Measurements from ENCODE around the gene NEDD4L.

NEDD4L gene

GRCh38 chr18:58310517-58310916, 266.5 kb downstream of the NEDD4L start:
- no peak overlapping the region for H3K4me3 ChIP-seq (ENCODE audit: low read depth, low read length)
- POLR2A ChIA-PET = interaction anchor here (1.0 kb wide), 1 partner anchor 9 kb away, joined by 3 read pairs; no protein-coding TSS in a partner anchor
- CTCF ChIA-PET = no interaction called here
- DNase-seq (ENCODE audit: low read depth, low spot score) = no peak
- no peak for TF ChIP-seq CTCF (IDR thresholded peaks at IDR 0.05; ENCODE audit: insufficient read depth, low read length, missing control alignments)

- POLR2A ChIA-PET = interaction anchor here (1.0 kb wide), 1 partner anchor 9 kb away, joined by 3 read pairs; no protein-coding TSS in a partner anchor
- no peak overlapping the region for H3K4me3 ChIP-seq (ENCODE audit: low read depth, low read length)
- TF ChIP-seq CTCF (IDR thresholded peaks at IDR 0.05; ENCODE audit: insufficient read depth, low read length, missing control alignments) = no peak
- CTCF ChIA-PET = no interaction called here
- no peak for DNase-seq (ENCODE audit: low read depth, low spot score)
Observed at GRCh38 chr18:58311390-58311789, 267.4 kb downstream of the NEDD4L start.

DNA sequence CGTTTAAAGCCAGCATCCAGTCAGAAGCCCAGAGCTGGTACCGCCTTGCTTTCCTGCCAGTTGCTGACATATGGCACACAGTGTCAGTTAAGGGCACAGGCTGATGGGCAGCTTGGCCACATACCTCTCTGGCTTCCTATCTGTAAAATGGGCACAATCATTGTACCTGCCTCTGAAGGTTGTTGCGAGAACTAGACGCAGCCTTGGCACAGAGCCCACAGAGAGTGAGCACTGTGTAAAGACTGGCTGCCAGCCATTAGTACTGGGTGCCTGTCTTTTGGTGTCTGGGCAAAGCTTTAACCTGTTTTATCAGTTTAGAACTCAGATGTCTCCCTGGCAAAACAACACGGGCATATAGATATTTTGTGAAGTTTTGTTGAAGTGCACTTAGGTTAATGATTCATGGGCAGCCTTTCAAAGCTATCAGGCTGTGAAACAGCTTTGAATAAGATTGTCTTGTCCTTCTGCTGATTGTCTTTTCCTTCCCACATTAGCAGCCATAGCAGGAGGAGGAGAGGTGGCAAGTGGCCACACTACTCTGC, 269.5 kb downstream of the NEDD4L start:
- no peak for DNase-seq (ENCODE audit: low read depth, low spot score)
- H3K4me3 ChIP-seq (ENCODE audit: low read depth, low read length) = no peak overlapping the region
- ChIA-PET CTCF (interaction anchor here (0.6 to 1.7 kb wide), 3 partner anchors 8 to 133 kb away, joined by 3 to 7 read pairs (median 6); no protein-coding TSS in a partner anchor), POLR2A (no interaction called here)
- no peak for TF ChIP-seq CTCF (IDR thresholded peaks at IDR 0.05; ENCODE audit: insufficient read depth, low read length, missing control alignments)

- POLR2A ChIA-PET = no interaction called here
- CTCF ChIA-PET = interaction anchor here (0.7 to 2.6 kb wide), 4 partner anchors 8 to 133 kb away, joined by 3 to 7 read pairs (median 6); no protein-coding TSS in a partner anchor
- DNase-seq (ENCODE audit: low read depth, low spot score) = peak; percentile 86
- H3K4me3 ChIP-seq (ENCODE audit: low read depth, low read length) = no peak overlapping the region
- no peak for TF ChIP-seq CTCF (IDR thresholded peaks at IDR 0.05; ENCODE audit: insufficient read depth, low read length, missing control alignments)
Observed at GRCh38 chr18:58314284-58314683, 270.3 kb downstream of the NEDD4L start.

DNA sequence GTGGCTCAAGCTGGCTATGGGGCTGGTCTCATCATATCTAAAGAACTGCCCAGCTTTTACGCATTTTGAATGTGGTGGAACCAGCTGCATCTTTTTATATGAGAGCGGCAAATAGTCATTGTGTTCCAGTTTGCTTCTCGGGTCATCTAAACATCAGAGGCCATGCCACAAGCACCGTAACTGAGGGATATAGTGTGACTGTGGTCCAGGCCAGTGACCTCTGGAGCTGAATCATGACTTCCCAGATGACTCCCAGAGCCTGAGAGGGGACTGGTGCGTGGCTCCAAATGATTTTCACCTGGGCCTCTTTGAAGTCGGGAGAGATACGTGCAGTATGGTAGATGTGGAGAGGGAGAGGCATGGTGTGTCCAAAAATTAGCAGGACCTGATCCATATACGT, 271.0 kb downstream of the NEDD4L start:
- no peak for TF ChIP-seq CTCF (IDR thresholded peaks at IDR 0.05; ENCODE audit: insufficient read depth, low read length, missing control alignments)
- DNase-seq (ENCODE audit: low read depth, low spot score) = no peak
- CTCF ChIA-PET = interaction anchor here (0.7 to 2.6 kb wide), 4 partner anchors 11 to 193 kb away, joined by 3 to 7 read pairs (median 4); no protein-coding TSS in a partner anchor
- H3K4me3 ChIP-seq (ENCODE audit: low read depth, low read length) = no peak overlapping the region
- POLR2A ChIA-PET = no interaction called here

DNA sequence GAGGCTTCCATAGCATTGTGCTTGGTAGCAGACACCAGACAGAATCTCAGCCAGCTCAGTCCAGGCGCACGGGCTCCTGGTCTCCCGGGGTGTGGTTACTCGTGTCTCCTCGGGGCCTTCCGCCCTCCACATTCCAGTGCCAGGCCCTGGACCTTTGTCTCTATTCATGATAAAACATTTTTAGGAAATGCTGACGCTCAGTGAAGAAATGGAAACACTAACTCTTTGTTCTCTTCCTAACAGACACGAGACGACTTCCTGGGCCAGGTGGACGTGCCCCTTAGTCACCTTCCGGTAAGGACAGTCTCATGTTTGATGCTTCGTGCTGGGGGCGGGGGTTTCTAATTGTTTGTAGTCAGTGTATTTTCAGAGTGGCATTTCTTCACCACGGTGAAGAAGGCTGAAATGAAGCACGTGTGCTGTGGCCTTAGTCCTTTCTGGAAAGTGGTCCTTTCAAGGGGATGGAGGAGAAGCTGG, 271.8 kb downstream of the NEDD4L start:
- DNase-seq (ENCODE audit: low read depth, low spot score) = no peak
- ChIA-PET CTCF (interaction anchor here (1.0 to 2.6 kb wide), 3 partner anchors 10 to 194 kb away, joined by 3 to 6 read pairs (median 4); no protein-coding TSS in a partner anchor), POLR2A (no interaction called here)
- TF ChIP-seq CTCF (IDR thresholded peaks at IDR 0.05; ENCODE audit: insufficient read depth, low read length, missing control alignments) = no peak
- H3K4me3 ChIP-seq (ENCODE audit: low read depth, low read length) = no peak overlapping the region

Data from AG04449 (cell line).